Left lung (tissue), 10 donors: Measurements from ENCODE around the gene GUCA2B. TPM values are rescaled to one million over a fixed set of nuclear protein-coding genes. Genes with fewer than 3 reads are reported as not detected.

Experiments
- ATAC-seq: fragments of 200-7000 bp; cut with Tn5 transposase; one replicate; pipeline ENCODE4 v1.9.1; 2020; ENCODE audit warnings: moderate library complexity
- DNase-seq, 4 donors: peaks; one replicate each; pipeline ENCODE4 v3.0.0-alpha.2; 2013 to 2020
- H3K27ac ChIP-seq, 2 donors: fragments of 200-600 bp; sonication (generic) in 1 of 2; one replicate each; pipeline versions ENCODE4 v1.5.0 to v1.8.0; 2020 to 2021
- H3K27me3 ChIP-seq, 2 donors: fragments of 200-600 bp; sonication (generic) in 1 of 2; one replicate each; pipeline versions ENCODE4 v1.5.0 to v1.8.0; 2020 to 2021
- H3K36me3 ChIP-seq, 2 donors: fragments of 200-600 bp; sonication (generic) in 1 of 2; one replicate each; pipeline versions ENCODE4 v1.5.0 to v1.8.0; 2020 to 2021
- H3K4me1 ChIP-seq, 2 donors: fragments of 200-600 bp; one replicate each; pipeline ENCODE4 v1.8.0; 2021
- H3K4me3 ChIP-seq, 2 donors: fragments of 200-600 bp; sonication (generic) in 1 of 2; one replicate each; pipeline versions ENCODE4 v1.5.0 to v1.8.0; 2020 to 2021; ENCODE audit warnings: mild to moderate bottlenecking in 1 of 2
- H3K9me3 ChIP-seq, 2 donors: fragments of 200-600 bp; sonication (generic) in 1 of 2; one replicate each; pipeline versions ENCODE4 v1.5.0 to v1.8.0; 2020 to 2021
- intact Hi-C, 2 donors: fragments of 100-400 bp; cut with DNase I; formaldehyde crosslinking; loops; one replicate each; pipeline versions ENCODE4 v1.11.2 to v1.14.2; 2022
- polyA plus RNA-seq, 6 donors: library from polyadenylated mRNA; unstranded; fragments of 120-200 nt; gene quantifications; one replicate each; pipeline ENCODE4 v1.2.1, GENCODE V29; 2013; ENCODE audit not compliant: insufficient read length in 6 of 6
- total RNA-seq, 2 donors: library from RNA; stranded (reverse); fragmentation: NEBNext Ultra II Directional; extraction: Animal tissue kit (Norgen Biotek cat#: 25700); gene quantifications; one replicate each; pipeline ENCODE4 v1.2.1, GENCODE V29; 2021
- TF ChIP-seq, protein P1 (sequence below), 2 donors: fragments of 200-600 bp; sonication (generic) in 1 of 2; IDR thresholded peaks; one replicate each; pipeline versions ENCODE4 v1.5.0 to v1.8.0; 2021; ENCODE audit warnings: antibody characterized with exemption in 2 of 2
- donor health status: DM: no; HTN: yes; CAD: no.
- donor health status: DM: no; HTN: no; CAD: no.

GUCA2B gene
- total and polyA plus RNA-seq, 8 donors: not detected

DNA sequence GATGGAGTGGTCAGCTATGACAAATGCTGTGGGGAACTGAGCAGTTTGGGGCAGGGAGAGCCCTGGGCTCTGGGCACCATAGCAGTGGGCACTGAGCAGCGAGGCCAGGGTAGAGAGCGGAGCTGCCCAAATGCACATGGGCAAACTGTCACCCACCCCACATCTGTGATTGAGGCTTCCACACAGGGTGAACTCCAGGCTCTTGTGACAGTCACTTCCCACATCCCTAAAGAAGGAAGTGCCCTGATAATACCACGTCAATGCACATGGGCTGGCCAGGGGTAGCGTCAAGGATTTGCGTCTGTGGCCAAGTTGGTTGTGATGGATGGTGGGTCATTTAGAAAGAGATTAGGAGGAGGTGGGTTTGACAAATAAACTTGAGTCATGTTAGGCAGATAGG lies 2.6 kb upstream of the GUCA2B start:
- DNase-seq: no peak
- intact Hi-C loops: no loop called here
- TF ChIP-seq, protein P1, sequence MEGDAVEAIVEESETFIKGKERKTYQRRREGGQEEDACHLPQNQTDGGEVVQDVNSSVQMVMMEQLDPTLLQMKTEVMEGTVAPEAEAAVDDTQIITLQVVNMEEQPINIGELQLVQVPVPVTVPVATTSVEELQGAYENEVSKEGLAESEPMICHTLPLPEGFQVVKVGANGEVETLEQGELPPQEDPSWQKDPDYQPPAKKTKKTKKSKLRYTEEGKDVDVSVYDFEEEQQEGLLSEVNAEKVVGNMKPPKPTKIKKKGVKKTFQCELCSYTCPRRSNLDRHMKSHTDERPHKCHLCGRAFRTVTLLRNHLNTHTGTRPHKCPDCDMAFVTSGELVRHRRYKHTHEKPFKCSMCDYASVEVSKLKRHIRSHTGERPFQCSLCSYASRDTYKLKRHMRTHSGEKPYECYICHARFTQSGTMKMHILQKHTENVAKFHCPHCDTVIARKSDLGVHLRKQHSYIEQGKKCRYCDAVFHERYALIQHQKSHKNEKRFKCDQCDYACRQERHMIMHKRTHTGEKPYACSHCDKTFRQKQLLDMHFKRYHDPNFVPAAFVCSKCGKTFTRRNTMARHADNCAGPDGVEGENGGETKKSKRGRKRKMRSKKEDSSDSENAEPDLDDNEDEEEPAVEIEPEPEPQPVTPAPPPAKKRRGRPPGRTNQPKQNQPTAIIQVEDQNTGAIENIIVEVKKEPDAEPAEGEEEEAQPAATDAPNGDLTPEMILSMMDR (IDR thresholded peaks at IDR 0.05): no peak

DNA sequence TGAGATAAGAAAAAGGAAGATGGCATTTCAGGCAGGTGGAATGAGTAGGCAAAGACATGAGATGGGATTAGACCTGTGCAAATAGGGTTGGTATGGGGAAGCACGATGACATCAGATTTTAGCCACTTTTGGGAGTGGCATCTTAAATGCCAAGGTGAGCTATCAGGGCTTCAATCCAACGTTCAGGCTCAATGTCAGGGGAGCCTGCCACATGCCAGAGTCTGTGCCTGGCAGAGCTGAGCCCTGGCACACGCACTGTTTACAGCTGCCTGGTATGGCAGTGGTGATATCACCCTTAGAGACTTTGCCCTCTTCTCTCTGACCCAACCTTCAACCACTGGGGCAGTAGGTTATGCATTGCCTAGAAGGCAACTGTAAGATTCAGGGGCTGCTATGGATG lies 1.1 kb upstream of the GUCA2B start:
- no peaks in the 10 kb centered on the region for H3K4me1 ChIP-seq
- H3K36me3 ChIP-seq: no peaks in the 10 kb centered on the region
- peak; percentile 80 for ATAC-seq
- H3K9me3 ChIP-seq: no peaks in the 10 kb centered on the region
- intact Hi-C loops: no loop called here
- TF ChIP-seq, protein P1 (IDR thresholded peaks at IDR 0.05): no peak
- H3K27ac ChIP-seq: no peak overlapping the region
- DNase-seq: no peak
- H3K27me3 ChIP-seq: no peaks in the 10 kb centered on the region
- no peak overlapping the region for H3K4me3 ChIP-seq

More for the DNA sequence above, 2.6 kb upstream of the GUCA2B start:
- H3K27me3 ChIP-seq: peaks cover 0 to 11% of the 10 kb centered on the region in 2 donors
- H3K36me3 ChIP-seq: no peaks in the 10 kb centered on the region
- peaks cover 0 to 5% of the 10 kb centered on the region in 2 donors for H3K4me1 ChIP-seq
- no peaks in the 10 kb centered on the region for H3K9me3 ChIP-seq
- no peak overlapping the region for H3K27ac ChIP-seq
- no peak for ATAC-seq
- no peak overlapping the region for H3K4me3 ChIP-seq

DNA sequence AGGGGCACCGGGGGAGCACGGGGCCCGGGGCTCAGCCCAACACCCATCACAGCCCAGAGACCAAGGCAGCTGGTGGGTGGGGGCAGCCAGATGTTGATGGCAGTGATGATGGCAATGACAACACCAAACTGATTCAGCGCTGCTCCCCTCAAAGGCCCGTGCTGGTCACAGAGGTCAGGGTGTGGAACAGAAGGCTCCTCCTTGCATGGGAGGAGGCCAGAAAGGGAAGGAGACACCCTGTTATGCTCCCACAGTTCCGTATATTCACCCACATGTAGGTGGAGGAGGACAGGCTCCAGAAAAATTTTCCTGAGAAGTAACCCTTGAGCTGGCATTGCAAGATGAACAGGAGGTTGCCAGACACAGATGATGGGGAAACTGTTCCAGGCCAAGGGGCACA lies 414 bp downstream of the GUCA2B start:
- H3K36me3 ChIP-seq: no peaks in the 10 kb centered on the region
- H3K4me1 ChIP-seq: no peaks in the 10 kb centered on the region
- TF ChIP-seq, protein P1 (IDR thresholded peaks at IDR 0.05): no peak
- intact Hi-C loops: no loop called here
- no peaks in the 10 kb centered on the region for H3K27me3 ChIP-seq
- no peak overlapping the region for H3K27ac ChIP-seq
- H3K4me3 ChIP-seq: no peak overlapping the region
- ATAC-seq: no peak
- DNase-seq: no peak
- H3K9me3 ChIP-seq: no peaks in the 10 kb centered on the region

DNA sequence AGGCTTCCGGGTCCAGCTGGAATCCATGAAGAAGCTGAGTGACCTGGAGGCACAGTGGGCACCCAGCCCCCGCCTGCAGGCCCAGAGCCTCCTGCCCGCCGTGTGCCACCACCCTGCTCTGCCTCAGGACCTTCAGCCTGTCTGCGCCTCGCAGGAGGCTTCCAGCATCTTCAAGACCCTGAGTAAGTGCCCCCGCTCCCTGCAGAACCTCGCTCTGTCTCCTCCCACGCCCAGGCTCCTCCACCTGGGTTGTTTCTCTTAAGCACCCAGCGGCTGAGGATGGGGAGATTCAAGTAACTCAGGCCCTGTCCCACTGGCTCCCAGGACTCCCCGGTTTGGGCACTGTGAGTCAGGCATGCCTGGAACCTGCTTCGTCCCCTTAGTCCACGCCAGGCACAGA lies 1.5 kb downstream of the GUCA2B start:
- Histone ChIP-seq H3K4me3 (no peak overlapping the region), H3K27ac (no peak overlapping the region), H3K36me3 (no peaks in the 10 kb centered on the region), H3K4me1 (no peaks in the 10 kb centered on the region), H3K27me3 (no peaks in the 10 kb centered on the region), H3K9me3 (no peaks in the 10 kb centered on the region)
- TF ChIP-seq, protein P1 (IDR thresholded peaks at IDR 0.05): no peak
- ATAC-seq: no peak
- intact Hi-C loops: no loop called here
- no peak for DNase-seq

DNA sequence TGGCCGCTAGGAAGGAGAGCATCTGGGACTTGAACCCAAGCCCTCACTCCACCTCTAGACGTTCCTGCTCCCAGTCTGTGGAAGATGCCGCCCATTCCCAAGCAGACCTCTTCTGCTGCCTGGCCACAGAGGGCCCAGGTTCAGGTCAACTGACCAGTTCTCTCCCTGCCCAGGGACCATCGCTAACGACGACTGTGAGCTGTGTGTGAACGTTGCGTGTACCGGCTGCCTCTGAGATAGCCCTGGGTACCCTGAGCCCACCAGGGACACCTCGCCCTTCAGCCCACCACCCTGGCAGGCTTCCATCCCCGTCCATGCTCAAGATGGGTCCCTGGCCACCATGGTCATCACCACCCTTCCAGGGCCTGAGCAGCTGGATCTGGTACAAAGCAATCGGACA lies 2.2 kb downstream of the GUCA2B start:
- Histone ChIP-seq H3K27ac (no peak overlapping the region), H3K4me3 (no peak overlapping the region), H3K27me3 (no peaks in the 10 kb centered on the region), H3K36me3 (no peaks in the 10 kb centered on the region), H3K9me3 (peaks cover 0 to 3% of the 10 kb centered on the region in 2 donors), H3K4me1 (no peaks in the 10 kb centered on the region)
- no peak for DNase-seq
- intact Hi-C loops: no loop called here
- ATAC-seq: no peak
- TF ChIP-seq, protein P1 (IDR thresholded peaks at IDR 0.05): no peak
